Fibroblast of lung (primary cell): ENCODE results near the gene KLHL5.

Experiments
- EZH2 ChIP-seq: IDR thresholded peaks from 2 replicates; pipeline ENCODE4 v1.5.1; 2012; ENCODE audit warnings: low read length, control low read depth, mild to moderate bottlenecking; ENCODE audit errors: missing control alignments
- TF ChIP-seq, protein P1 (sequence below), 2 donors: IDR thresholded peaks in 1 of 2; conservative IDR thresholded peaks in 1 of 2; 1 replicate in 1 of 2; 2 replicates in 1 of 2; pipeline ENCODE4 v1.5.1; 2011 to 2012; ENCODE audit warnings: low read length in 2 of 2, control low read depth in 1 of 2, inconsistent platforms in 1 of 2, low read depth in 1 of 2, mild to moderate bottlenecking in 1 of 2

DNA sequence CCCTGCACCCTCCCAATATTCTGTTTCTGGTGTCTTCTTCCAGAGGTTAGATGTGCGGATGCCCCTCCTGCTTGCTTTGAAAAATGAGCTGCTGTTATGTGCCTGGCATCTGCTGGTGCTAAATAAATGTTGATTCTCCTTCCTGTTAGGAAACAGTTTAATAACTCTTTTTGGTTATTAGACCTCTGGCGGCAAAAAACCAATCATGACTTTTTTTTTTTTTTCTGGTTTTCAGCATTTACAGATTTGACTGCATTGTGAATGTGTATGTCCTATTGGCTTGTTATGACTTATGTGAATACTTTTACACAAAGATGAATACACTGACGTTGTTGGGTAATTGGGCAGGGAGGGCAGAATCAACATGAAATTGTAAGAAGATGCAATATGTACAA lies 16.2 kb upstream of the KLHL5 start:
- TF ChIP-seq, protein P1, sequence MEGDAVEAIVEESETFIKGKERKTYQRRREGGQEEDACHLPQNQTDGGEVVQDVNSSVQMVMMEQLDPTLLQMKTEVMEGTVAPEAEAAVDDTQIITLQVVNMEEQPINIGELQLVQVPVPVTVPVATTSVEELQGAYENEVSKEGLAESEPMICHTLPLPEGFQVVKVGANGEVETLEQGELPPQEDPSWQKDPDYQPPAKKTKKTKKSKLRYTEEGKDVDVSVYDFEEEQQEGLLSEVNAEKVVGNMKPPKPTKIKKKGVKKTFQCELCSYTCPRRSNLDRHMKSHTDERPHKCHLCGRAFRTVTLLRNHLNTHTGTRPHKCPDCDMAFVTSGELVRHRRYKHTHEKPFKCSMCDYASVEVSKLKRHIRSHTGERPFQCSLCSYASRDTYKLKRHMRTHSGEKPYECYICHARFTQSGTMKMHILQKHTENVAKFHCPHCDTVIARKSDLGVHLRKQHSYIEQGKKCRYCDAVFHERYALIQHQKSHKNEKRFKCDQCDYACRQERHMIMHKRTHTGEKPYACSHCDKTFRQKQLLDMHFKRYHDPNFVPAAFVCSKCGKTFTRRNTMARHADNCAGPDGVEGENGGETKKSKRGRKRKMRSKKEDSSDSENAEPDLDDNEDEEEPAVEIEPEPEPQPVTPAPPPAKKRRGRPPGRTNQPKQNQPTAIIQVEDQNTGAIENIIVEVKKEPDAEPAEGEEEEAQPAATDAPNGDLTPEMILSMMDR (conservative IDR thresholded peaks at IDR 0.05 in 1 of 2, IDR thresholded peaks at IDR 0.05 in 1 of 2; ENCODE audit: low read depth in 1 of 2, low read length in 2 of 2) = no peak
- TF ChIP-seq EZH2 = no peak
